ENCODE data around the gene PCBD1. TPM values are rescaled to one million over a fixed set of nuclear protein-coding genes. Genes with fewer than 3 reads are reported as not detected.
"Not testable (repeated sequence)": the region's sequence is repeated elsewhere in the genome, so short reads cannot be mapped to it uniquely, and the experiment has no call there.

Gene PCBD1
- total RNA-seq, 1 donor: 7.0 TPM

DNA sequence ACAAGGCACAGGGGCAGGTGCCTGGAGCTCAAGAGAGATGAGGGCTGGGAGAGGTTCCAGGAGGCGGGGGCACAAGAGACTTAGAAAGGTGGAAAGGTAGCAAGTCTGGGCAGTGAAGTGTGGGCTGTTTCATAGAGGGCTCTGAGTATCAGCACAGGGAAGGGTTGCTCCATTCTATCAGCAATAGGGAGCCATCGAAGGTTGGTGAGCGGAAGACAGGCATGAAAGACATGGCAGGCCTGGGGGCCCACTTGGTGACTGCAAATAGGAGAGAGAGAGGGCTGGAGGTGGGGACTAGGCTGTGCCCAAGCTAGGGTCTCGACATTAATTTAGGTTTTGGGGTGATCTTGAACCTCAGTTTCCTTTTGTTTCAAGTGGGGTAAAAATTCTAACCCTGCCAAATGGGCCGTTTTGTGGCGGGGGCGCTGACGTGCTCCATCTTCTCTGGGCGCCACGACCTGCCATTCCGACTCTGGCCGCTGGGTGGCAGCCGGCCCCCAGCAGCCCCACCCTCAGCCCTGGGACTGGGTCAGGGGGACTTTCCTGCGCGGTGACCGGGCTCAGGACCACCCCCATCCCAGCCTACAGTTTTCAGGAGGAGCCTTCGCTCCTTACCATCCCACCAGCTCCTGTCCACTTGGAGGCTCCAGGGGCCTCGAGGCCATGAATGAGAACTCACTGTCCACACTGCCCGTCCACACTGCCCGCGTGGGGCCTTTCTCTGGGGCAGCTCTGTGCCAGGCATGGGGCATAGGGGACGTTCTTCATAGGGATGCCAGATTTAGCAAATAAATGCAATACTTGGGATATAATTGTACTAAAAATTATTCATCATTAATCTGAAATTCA is 37.2 kb upstream of the PCBD1 start:
- Histone ChIP-seq H3K4me3 (ENCODE audit: low read length) (no peak overlapping the region), H3K27me3 (ENCODE audit: insufficient read depth, low read length) (no peaks in the 10 kb centered on the region), H3K9me3 (ENCODE audit: low read depth, low read length) (no peaks in the 10 kb centered on the region), H3K4me1 (ENCODE audit: insufficient read depth, low read length) (no peaks in the 10 kb centered on the region)

DNA sequence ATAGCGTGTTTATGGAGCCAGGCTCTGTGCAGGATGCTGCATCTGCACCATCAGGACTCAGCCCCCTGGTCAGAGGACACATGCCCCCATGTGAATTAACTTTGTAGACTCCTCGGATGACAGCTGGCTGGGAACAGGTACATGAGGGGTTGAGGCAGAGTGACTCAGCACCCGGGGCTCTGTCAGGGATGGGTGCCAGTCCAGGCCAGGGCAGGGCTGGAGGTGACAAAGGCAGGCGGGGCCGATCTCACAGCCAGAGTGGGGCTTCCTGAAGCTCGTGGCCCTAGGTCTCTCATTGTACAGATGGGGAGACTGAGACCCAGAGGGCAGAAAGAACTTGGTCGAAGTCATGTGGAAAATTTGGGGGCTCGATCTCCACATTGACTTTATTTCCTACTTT is 35.3 kb upstream of the PCBD1 start:
- H3K9me3 ChIP-seq (ENCODE audit: low read depth, low read length): no peaks in the 10 kb centered on the region
- no peaks in the 10 kb centered on the region for H3K27me3 ChIP-seq (ENCODE audit: insufficient read depth, low read length)
- no peaks in the 10 kb centered on the region for H3K4me1 ChIP-seq (ENCODE audit: insufficient read depth, low read length)
- H3K4me3 ChIP-seq (ENCODE audit: low read length): no peak overlapping the region

GRCh38 chr10:70921285-70921684 is 32.9 kb upstream of the PCBD1 start:
- no peaks in the 10 kb centered on the region for H3K4me1 ChIP-seq (ENCODE audit: insufficient read depth, low read length)
- no peak overlapping the region for H3K4me3 ChIP-seq (ENCODE audit: low read length)
- no peaks in the 10 kb centered on the region for H3K27me3 ChIP-seq (ENCODE audit: insufficient read depth, low read length)
- H3K9me3 ChIP-seq (ENCODE audit: low read depth, low read length): no peaks in the 10 kb centered on the region

DNA sequence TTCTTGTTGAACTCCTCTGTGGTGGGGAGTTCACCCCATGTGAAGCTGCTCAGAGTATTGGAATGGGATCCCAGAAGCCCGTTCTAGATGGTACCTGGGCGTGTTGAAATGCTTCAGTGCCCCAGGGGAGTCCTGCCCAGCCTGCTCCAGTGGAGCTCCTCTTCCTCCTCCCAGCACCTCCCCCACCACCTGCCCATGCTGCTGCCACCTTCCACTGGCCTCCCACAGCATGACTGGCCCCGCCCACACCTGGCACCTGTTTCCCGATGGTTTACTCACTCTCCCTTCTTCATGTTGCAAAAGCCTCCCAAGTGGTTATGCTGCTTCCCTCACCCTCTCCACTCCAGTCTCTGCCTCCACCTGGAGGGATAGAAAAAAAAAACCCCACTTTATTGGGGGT is 32.2 kb upstream of the PCBD1 start:
- Histone ChIP-seq H3K9me3 (ENCODE audit: low read depth, low read length) (no peaks in the 10 kb centered on the region), H3K27me3 (ENCODE audit: insufficient read depth, low read length) (no peaks in the 10 kb centered on the region), H3K4me1 (ENCODE audit: insufficient read depth, low read length) (no peaks in the 10 kb centered on the region), H3K4me3 (ENCODE audit: low read length) (no peak overlapping the region)

- H3K9me3 ChIP-seq (ENCODE audit: low read depth, low read length); H3K4me3 ChIP-seq (ENCODE audit: low read length); H3K4me1 ChIP-seq (ENCODE audit: insufficient read depth, low read length); H3K27me3 ChIP-seq (ENCODE audit: insufficient read depth, low read length): not testable (repeated sequence)
These were observed 31.5 kb upstream of the PCBD1 start for GRCh38 chr10:70919906-70920305.

- no peaks in the 10 kb centered on the region for H3K27me3 ChIP-seq (ENCODE audit: insufficient read depth, low read length)
These were observed 30.6 kb upstream of the PCBD1 start for GRCh38 chr10:70918851-70919530.

GRCh38 chr10:70917635-70918034 is 29.3 kb upstream of the PCBD1 start:
- no peaks in the 10 kb centered on the region for H3K27me3 ChIP-seq (ENCODE audit: insufficient read depth, low read length)
- H3K9me3 ChIP-seq (ENCODE audit: low read depth, low read length): no peaks in the 10 kb centered on the region
- no peak overlapping the region for H3K4me3 ChIP-seq (ENCODE audit: low read length)
- H3K4me1 ChIP-seq (ENCODE audit: insufficient read depth, low read length): no peaks in the 10 kb centered on the region

More at GRCh38 chr10:70918851-70919530, 30.6 kb upstream of the PCBD1 start:
- H3K4me1 ChIP-seq (ENCODE audit: insufficient read depth, low read length): no peaks in the 10 kb centered on the region
- H3K4me3 ChIP-seq (ENCODE audit: low read length): no peak overlapping the region
- no peaks in the 10 kb centered on the region for H3K9me3 ChIP-seq (ENCODE audit: low read depth, low read length)

- Histone ChIP-seq H3K27me3 (ENCODE audit: insufficient read depth, low read length) (no peaks in the 10 kb centered on the region), H3K4me3 (ENCODE audit: low read length) (no peak overlapping the region), H3K9me3 (ENCODE audit: low read depth, low read length) (no peaks in the 10 kb centered on the region), H3K4me1 (ENCODE audit: insufficient read depth, low read length) (no peaks in the 10 kb centered on the region)
These were observed 28.9 kb upstream of the PCBD1 start for GRCh38 chr10:70917226-70917625.

GRCh38 chr10:70916241-70916640 is 27.9 kb upstream of the PCBD1 start:
- Histone ChIP-seq H3K4me1 (ENCODE audit: insufficient read depth, low read length) (no peaks in the 10 kb centered on the region), H3K27me3 (ENCODE audit: insufficient read depth, low read length) (no peaks in the 10 kb centered on the region)

GRCh38 chr10:70915806-70916205 is 27.4 kb upstream of the PCBD1 start:
- no peaks in the 10 kb centered on the region for H3K9me3 ChIP-seq (ENCODE audit: low read depth, low read length)
- H3K4me3 ChIP-seq (ENCODE audit: low read length): no peak overlapping the region
- H3K4me1 ChIP-seq (ENCODE audit: insufficient read depth, low read length): no peaks in the 10 kb centered on the region
- no peaks in the 10 kb centered on the region for H3K27me3 ChIP-seq (ENCODE audit: insufficient read depth, low read length)

More at GRCh38 chr10:70916241-70916640, 27.9 kb upstream of the PCBD1 start:
- Histone ChIP-seq H3K9me3 (ENCODE audit: low read depth, low read length) (no peaks in the 10 kb centered on the region), H3K4me3 (ENCODE audit: low read length) (no peak overlapping the region)

DNA sequence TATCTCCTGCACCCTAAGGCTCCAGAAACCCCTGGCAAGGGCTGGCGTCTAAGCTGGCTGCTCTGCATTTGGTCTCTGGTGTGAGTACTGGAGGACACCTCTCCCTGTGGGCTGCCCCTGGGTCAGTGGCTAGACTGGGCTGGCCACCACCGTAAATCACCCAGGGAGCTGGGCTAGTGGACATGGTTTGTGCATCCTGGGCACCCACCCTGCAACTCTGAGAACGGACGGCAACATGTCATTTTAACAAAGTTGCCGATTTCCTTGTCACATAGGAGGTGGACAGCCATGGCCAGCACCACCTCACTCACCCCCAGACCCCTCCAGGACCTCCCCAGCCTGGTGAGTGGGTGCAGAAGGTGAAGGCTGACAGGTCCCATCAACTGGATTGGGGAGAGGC is 26.8 kb upstream of the PCBD1 start:
- Histone ChIP-seq H3K9me3 (ENCODE audit: low read depth, low read length) (no peaks in the 10 kb centered on the region), H3K4me3 (ENCODE audit: low read length) (no peak overlapping the region), H3K27me3 (ENCODE audit: insufficient read depth, low read length) (no peaks in the 10 kb centered on the region), H3K4me1 (ENCODE audit: insufficient read depth, low read length) (no peaks in the 10 kb centered on the region)

- Histone ChIP-seq H3K4me3 (ENCODE audit: low read length) (no peak overlapping the region), H3K9me3 (ENCODE audit: low read depth, low read length) (no peaks in the 10 kb centered on the region), H3K4me1 (ENCODE audit: insufficient read depth, low read length) (no peaks in the 10 kb centered on the region), H3K27me3 (ENCODE audit: insufficient read depth, low read length) (no peaks in the 10 kb centered on the region)
These were observed 26.0 kb upstream of the PCBD1 start for GRCh38 chr10:70914316-70914864.

GRCh38 chr10:70913893-70914240 is 25.5 kb upstream of the PCBD1 start:
- H3K4me3 ChIP-seq (ENCODE audit: low read length): no peak overlapping the region
- no peaks in the 10 kb centered on the region for H3K4me1 ChIP-seq (ENCODE audit: insufficient read depth, low read length)
- no peaks in the 10 kb centered on the region for H3K9me3 ChIP-seq (ENCODE audit: low read depth, low read length)
- no peaks in the 10 kb centered on the region for H3K27me3 ChIP-seq (ENCODE audit: insufficient read depth, low read length)

DNA sequence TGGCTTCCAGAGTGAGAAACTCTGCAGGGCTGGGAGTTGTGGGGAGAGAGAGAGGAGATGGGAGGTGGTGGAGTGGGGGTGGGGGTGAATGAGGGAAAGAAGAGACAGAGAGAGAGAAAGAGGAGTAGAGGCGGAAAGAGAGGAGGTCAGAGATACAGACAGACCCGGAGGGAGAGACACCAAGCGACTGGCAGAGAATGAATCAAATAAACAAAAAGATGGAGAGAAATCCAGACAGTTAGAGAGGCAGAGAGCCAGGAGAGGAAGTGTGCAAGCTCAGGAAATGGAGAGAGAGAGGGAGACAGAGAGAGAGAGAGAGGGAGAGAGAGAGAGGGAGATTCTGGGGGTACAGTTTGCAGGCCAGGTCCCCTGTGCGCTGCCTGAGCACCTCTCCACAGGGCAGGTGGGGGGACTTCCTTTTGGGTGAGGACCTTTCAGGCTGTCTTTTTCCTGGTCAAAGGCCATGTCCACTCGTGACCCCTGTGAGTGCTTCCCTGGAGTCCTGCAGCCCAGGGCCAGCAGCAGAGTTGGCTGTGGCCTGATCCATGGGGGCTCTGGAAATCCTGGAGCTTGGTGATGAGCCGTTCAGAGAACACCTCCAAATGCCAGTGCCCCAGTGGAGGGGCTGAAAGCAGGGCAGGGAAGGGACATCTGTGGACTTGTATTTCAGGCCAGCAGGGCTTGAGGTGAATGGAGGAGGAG is 25.0 kb upstream of the PCBD1 start:
- H3K4me3 ChIP-seq (ENCODE audit: low read length): no peak overlapping the region
- no peaks in the 10 kb centered on the region for H3K9me3 ChIP-seq (ENCODE audit: low read depth, low read length)
- no peaks in the 10 kb centered on the region for H3K4me1 ChIP-seq (ENCODE audit: insufficient read depth, low read length)
- H3K27me3 ChIP-seq (ENCODE audit: insufficient read depth, low read length): no peaks in the 10 kb centered on the region

DNA sequence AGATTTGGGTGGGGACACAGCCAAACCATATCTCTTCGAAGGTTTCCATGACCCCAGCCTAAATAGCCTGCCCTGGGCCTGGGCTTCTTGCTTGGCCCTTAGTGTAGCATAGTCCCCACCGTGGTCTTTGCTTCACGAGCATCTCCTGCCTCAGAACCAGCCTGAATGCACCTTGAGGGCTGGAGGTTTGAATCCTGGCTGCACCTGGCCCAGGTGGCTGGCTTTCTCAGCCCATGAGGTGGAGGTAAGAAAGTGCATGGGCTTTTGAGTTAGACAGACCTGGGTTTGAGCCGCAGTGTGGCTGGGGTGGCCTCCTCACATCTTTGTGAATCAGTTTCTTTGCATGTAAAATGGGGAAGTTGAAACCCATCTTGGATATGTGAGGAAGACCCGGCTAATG is 24.2 kb upstream of the PCBD1 start:
- H3K9me3 ChIP-seq (ENCODE audit: low read depth, low read length): no peaks in the 10 kb centered on the region
- H3K4me3 ChIP-seq (ENCODE audit: low read length): no peak overlapping the region
- H3K27me3 ChIP-seq (ENCODE audit: insufficient read depth, low read length): no peaks in the 10 kb centered on the region
- no peaks in the 10 kb centered on the region for H3K4me1 ChIP-seq (ENCODE audit: insufficient read depth, low read length)
